ENCODE measurements around the gene NENF.

The NENF gene

GRCh38 chr1:212401838-212402582 lies 30.7 kb upstream of the NENF start:
- no peak overlapping the region for H3K4me3 ChIP-seq (ENCODE audit: low read length)
- no peak for TF ChIP-seq CTCF (conservative IDR thresholded peaks at IDR 0.05; ENCODE audit: low read length)
- DNase-seq (ENCODE audit: low read depth): peak; percentile 40

GRCh38 chr1:212402666-212403321 lies 29.9 kb upstream of the NENF start:
- no peak overlapping the region for H3K4me3 ChIP-seq (ENCODE audit: low read length)
- TF ChIP-seq CTCF (conservative IDR thresholded peaks at IDR 0.05; ENCODE audit: low read length): no peak
- no peak for DNase-seq (ENCODE audit: low read depth)

- no peak for TF ChIP-seq CTCF (conservative IDR thresholded peaks at IDR 0.05; ENCODE audit: low read length)
- DNase-seq (ENCODE audit: low read depth): no peak
- H3K4me3 ChIP-seq (ENCODE audit: low read length): no peak overlapping the region
Measured at GRCh38 chr1:212410231-212410820, 22.4 kb upstream of the NENF start.

GRCh38 chr1:212412374-212412773 lies 20.3 kb upstream of the NENF start:
- no peak for DNase-seq (ENCODE audit: low read depth)
- H3K4me3 ChIP-seq (ENCODE audit: low read length): no peak overlapping the region
- no peak for TF ChIP-seq CTCF (conservative IDR thresholded peaks at IDR 0.05; ENCODE audit: low read length)

- DNase-seq (ENCODE audit: low read depth): peak; percentile 11
- H3K4me3 ChIP-seq (ENCODE audit: low read length): peak overlapping the region; percentile 88
- no peak for TF ChIP-seq CTCF (conservative IDR thresholded peaks at IDR 0.05; ENCODE audit: low read length)
Measured at GRCh38 chr1:212413902-212414327, 18.8 kb upstream of the NENF start.

GRCh38 chr1:212414328-212415106 lies 18.2 kb upstream of the NENF start, which contains the start of gene PACC1:
Gene PACC1 (minus strand): TSS chr1:212414886. CDS start chr1:212414757, 129 bp downstream.
- DNase-seq (ENCODE audit: low read depth): peak; percentile 70
- H3K4me3 ChIP-seq (ENCODE audit: low read length): peak within 1 kb of the TSS; percentile 88
- TF ChIP-seq CTCF (conservative IDR thresholded peaks at IDR 0.05; ENCODE audit: low read length): no peak; the same call in 1 of the 2 replicates
